ENCODE measurements around the gene FNDC11. TPM values are rescaled to one million over a fixed set of nuclear protein-coding genes. Genes with fewer than 3 reads are reported as not detected.
"Not testable (repeated sequence)": the region's sequence is repeated elsewhere in the genome, so short reads cannot be mapped to it uniquely, and the experiment has no call there.

The FNDC11 gene
- total RNA-seq, 1 donor from 2014 or later: 1.7 TPM

DNA sequence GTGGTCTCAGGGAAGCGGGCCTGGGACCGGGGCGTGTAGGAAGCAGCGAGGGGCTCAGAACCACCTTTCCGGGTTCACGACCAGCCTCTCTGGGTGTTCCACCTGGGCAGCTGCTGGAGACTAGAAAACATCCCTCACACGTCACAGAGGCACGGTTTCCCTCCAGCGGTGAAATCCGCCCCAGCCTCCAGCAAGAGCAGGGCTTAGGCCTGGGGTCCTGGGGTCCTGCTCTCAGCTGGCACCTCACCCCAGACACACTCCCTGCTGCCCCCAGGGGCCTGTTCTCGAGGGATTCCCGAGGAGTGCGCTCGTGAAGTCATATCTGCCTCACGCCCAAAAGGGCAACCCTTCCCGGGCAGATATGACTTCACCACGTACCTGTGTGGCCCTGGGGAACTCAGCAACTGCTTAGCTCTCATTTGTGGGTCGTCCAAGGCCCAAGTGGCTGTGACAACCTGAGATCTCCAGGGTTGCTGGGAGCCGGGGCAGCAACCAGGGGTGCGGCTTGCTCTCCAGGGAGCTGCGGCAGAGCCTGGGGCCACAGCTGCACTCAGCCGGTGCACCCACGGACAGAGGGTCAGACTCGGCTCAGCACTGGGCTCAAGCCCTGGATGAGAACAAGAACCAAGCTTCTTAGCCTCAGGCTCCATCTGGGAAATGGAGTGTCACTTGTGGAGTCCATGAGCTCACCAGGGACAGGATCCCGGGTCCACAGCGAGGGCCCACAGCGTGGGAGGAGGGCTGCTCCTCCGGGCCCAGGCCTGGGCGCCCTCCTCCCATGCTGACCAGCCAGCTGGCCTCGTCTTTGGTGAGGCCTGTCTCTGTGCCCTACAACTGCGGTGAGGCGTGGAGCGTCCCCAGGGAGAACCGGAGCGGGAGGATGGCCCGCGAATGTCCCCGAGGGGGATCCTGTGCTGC lies 661 bp downstream of the FNDC11 start:
- H3K4me3 ChIP-seq (ENCODE audit: low read depth, low read length): peak overlapping the region; percentile 67
- TF ChIP-seq, protein P1, sequence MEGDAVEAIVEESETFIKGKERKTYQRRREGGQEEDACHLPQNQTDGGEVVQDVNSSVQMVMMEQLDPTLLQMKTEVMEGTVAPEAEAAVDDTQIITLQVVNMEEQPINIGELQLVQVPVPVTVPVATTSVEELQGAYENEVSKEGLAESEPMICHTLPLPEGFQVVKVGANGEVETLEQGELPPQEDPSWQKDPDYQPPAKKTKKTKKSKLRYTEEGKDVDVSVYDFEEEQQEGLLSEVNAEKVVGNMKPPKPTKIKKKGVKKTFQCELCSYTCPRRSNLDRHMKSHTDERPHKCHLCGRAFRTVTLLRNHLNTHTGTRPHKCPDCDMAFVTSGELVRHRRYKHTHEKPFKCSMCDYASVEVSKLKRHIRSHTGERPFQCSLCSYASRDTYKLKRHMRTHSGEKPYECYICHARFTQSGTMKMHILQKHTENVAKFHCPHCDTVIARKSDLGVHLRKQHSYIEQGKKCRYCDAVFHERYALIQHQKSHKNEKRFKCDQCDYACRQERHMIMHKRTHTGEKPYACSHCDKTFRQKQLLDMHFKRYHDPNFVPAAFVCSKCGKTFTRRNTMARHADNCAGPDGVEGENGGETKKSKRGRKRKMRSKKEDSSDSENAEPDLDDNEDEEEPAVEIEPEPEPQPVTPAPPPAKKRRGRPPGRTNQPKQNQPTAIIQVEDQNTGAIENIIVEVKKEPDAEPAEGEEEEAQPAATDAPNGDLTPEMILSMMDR (conservative IDR thresholded peaks at IDR 0.05; ENCODE audit: low read depth, low read length): no peak
- DNase-seq (ENCODE audit: low read depth): no peak

DNA sequence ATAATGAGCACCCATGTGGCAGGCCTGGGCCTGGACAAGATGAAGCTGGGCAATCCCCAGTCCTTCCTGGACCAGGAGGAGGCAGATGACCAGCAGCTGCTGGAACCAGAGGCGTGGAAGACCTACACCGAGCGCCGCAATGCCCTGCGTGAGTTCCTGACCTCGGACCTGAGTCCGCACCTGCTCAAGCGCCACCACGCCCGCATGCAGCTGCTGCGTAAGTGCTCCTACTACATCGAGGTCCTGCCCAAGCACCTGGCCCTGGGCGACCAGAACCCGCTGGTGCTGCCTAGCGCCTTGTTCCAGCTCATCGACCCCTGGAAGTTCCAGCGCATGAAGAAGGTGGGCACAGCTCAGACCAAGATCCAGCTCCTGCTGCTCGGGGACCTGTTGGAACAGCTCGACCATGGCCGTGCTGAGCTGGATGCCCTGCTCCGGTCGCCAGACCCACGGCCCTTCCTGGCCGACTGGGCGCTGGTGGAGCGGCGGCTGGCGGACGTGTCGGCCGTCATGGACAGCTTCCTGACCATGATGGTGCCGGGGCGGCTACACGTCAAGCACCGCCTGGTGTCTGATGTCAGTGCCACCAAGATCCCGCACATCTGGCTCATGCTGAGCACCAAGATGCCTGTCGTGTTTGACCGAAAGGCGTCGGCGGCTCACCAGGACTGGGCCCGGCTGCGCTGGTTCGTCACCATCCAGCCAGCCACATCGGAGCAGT lies 1.9 kb downstream of the FNDC11 start:
- TF ChIP-seq, protein P1 (conservative IDR thresholded peaks at IDR 0.05; ENCODE audit: low read depth, low read length): no peak
- DNase-seq (ENCODE audit: low read depth): no peak
- no peak overlapping the region for H3K4me3 ChIP-seq (ENCODE audit: low read depth, low read length)

DNA sequence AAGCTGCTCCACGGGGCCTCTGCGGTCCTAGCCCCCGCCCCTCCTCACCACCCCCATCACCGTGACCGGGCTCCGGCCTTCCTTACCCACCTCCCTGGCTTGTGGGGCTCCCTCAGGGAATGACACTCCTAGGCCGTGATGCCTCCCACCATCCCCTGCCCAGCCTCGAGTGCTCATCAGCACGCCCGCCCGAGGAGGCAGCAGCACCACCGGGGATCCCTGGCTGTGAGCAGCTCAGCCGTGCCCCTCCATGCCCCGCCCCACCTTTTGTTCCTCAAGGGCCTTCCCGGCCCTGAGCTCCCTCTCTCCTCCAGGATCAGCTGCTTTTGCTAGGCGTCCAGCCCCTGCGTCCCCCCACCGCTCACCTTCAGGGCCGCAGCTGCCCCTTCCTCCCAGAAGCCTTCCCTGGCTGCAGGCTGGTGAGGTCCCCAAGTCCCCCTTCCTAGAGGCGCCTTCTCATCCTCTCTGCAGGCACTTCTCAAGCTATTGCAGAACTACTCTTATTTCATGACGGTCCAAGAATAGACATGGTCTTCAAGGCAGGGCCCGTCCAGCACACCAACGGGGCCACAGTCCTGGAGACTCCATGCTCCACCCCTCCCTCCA lies 3.0 kb downstream of the FNDC11 start:
- no peak for DNase-seq (ENCODE audit: low read depth)
- TF ChIP-seq, protein P1 (conservative IDR thresholded peaks at IDR 0.05; ENCODE audit: low read depth, low read length): no peak
- H3K4me3 ChIP-seq (ENCODE audit: low read depth, low read length): no peak overlapping the region

DNA sequence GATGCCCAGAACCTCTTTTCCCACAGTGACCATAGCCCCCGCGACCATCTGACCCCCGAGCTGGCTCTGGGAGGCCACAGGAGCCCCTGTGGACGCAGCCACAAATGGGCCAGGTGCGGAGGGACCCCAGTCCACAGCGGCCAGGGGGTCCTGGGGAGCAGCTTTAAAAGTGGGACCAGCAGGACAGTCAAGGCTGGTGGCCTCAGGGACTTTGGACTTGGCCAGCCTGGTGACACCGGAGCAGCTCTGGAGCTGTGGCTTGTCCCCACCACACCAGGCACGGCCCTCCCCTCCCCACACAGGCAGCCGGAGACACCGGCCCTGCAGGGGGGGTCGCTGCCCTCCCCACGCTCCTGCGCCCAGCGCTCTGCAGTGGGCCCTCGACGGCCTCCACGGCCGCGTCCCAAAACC lies 3.5 kb downstream of the FNDC11 start:
- DNase-seq (ENCODE audit: low read depth): no peak
- TF ChIP-seq, protein P1 (conservative IDR thresholded peaks at IDR 0.05; ENCODE audit: low read depth, low read length): no peak

DNA sequence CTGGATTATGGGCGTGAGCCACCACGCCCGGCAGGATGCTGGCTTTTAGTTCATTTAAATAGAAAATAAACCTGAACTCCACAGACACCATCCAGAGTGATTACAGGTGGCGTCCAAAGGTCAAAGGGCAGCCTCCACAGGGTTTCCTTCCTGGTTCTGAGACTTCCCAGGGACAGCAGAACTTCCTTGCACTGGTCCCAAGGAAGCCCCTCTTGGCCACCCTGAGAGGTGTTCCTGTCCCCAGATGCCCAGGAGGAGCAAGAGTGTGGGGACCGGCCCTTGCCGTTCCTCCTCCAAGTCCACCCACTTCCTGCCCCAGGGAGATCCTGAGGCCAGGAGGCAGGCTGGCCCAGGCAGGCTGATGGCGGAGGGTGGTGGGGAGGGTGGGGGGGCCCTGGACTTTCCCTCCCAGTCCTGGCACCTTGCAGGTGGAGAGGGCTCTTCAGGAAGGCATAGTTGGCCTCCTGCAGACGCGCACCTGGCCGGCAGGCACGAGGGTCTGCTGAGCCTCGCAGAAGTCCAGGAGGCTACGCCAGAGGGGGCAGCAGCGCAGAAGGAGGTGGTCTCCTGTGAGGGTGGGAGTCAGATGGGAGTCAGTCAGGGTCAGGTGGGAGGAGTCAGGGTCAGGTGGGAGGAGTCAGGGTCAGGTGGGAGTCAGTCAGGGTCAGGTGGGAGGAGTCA lies 5.0 kb downstream of the FNDC11 start:
- no peak for DNase-seq (ENCODE audit: low read depth)
- H3K4me3 ChIP-seq (ENCODE audit: low read depth, low read length): no peak overlapping the region
- TF ChIP-seq, protein P1 (conservative IDR thresholded peaks at IDR 0.05; ENCODE audit: low read depth, low read length): no peak

More for the DNA sequence above, 3.5 kb downstream of the FNDC11 start:
- H3K4me3 ChIP-seq (ENCODE audit: low read depth, low read length): no peak overlapping the region

DNA sequence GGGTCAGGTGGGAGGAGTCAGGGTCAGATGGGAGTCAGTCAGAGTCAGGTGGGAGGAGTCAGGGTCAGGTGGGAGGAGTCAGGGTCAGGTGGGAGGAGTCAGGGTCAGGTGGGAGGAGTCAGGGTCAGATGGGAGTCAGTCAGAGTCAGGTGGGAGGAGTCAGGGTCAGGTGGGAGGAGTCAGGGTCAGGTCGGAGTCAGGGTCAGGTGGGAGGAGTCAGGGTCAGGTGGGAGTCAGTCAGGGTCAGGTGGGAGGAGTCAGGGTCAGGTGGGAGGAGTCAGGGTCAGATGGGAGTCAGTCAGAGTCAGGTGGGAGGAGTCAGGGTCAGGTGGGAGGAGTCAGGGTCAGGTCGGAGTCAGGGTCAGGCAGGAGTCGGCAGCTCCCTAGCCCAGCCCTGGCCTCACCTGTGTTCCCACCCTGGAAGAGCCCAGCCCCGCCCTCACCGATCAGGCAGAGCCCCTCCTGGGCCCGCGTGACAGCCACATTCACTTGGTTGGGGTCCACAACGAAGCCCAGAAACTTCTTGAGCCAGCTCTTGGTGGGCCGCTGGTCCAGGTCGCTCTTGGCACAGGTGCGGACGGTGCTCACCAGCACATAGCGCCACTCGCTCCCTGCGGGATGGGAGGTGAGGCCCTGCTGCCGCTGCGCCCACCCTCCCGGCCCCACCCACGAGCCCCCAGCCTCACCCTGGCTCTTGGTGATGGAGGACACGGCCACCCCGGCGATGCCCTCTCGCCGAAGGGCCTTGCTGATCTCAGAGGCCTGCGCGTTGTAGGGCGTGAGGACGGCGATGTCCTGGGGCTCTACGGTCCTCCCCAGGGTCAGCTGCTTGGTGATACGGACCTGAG lies 5.8 kb downstream of the FNDC11 start:
- not testable (repeated sequence) for H3K4me3 ChIP-seq (ENCODE audit: low read depth, low read length); DNase-seq (ENCODE audit: low read depth)
